Measurements from ENCODE around the gene B3GLCT.

GRCh38 chr13:31320946-31321345 is 121.2 kb downstream of the B3GLCT start:
- no peak for TF ChIP-seq CTCF (IDR thresholded peaks at IDR 0.05)
- TF ChIP-seq POLR2A (IDR thresholded peaks at IDR 0.05): no peak
- no peak for TF ChIP-seq EP300 (IDR thresholded peaks at IDR 0.05)

Data from tibial nerve (tissue), 4 donors.